Mesothelial cell of epicardium (in vitro differentiated cells): ENCODE results near the gene SEMA4D. TPM values are rescaled to one million over a fixed set of nuclear protein-coding genes. Genes with fewer than 3 reads are reported as not detected.

ENCODE experiments used
- DNase-seq, 2 experiments: peaks; one replicate each; pipeline ENCODE4 v3.0.0; 2021; ENCODE audit warnings: low spot score in 2 of 2; ENCODE audit not compliant: unreplicated experiment in 2 of 2
- H3K27ac Mint-ChIP-seq: 2 replicates; pipeline ENCODE4 v1.8.0; 2021; ENCODE audit warnings: mixed read lengths
- H3K27me3 Mint-ChIP-seq: 2 replicates; pipeline ENCODE4 v1.8.0; 2021; ENCODE audit warnings: low read depth, mixed read lengths
- H3K36me3 Mint-ChIP-seq: 2 replicates; pipeline ENCODE4 v1.8.0; 2021; ENCODE audit warnings: mixed read lengths
- H3K4me1 Mint-ChIP-seq: 2 replicates; pipeline ENCODE4 v1.8.0; 2021; ENCODE audit warnings: mixed read lengths
- H3K4me3 Mint-ChIP-seq: 2 replicates; pipeline ENCODE4 v1.8.0; 2021; ENCODE audit warnings: mild to moderate bottlenecking, moderate library complexity, mixed read lengths
- H3K9me3 Mint-ChIP-seq: 2 replicates; pipeline ENCODE4 v1.8.0; 2021; ENCODE audit warnings: mixed read lengths
- CTCF ChIP-seq: fragments of 200-600 bp; sonication (generic); IDR thresholded peaks from one replicate; pipeline ENCODE4 v1.5.0; 2021; ENCODE audit warnings: antibody characterized with exemption; ENCODE audit not compliant: unreplicated experiment
- total RNA-seq: library from RNA; stranded (reverse); gene quantifications from 3 replicates; pipeline ENCODE4 v1.2.1, GENCODE V29; 2021

Gene SEMA4D
- total RNA-seq, 1 donor from 2014 or later, result 44.7 TPM

GRCh38 chr9:89489548-89490530, 8.1 kb downstream of the SEMA4D start:
- no peak for DNase-seq
- Mint-ChIP-seq H3K36me3 (peaks cover 6% of the 10 kb centered on the region), H3K4me1 (peaks cover 3% of the 10 kb centered on the region), H3K27ac (no peak overlapping the region), H3K9me3 (peaks cover 12% of the 10 kb centered on the region), H3K4me3 (no peak overlapping the region), H3K27me3 (no peaks in the 10 kb centered on the region)
- no peak for TF ChIP-seq CTCF

GRCh38 chr9:89488936-89489335, 9.0 kb downstream of the SEMA4D start:
- H3K27ac Mint-ChIP-seq, result no peak overlapping the region
- peaks cover 6% of the 10 kb centered on the region for H3K36me3 Mint-ChIP-seq
- H3K4me3 Mint-ChIP-seq, result no peak overlapping the region
- H3K4me1 Mint-ChIP-seq, result peaks cover 3% of the 10 kb centered on the region
- no peak for TF ChIP-seq CTCF
- DNase-seq, result no peak
- H3K27me3 Mint-ChIP-seq, result no peaks in the 10 kb centered on the region
- peaks cover 12% of the 10 kb centered on the region for H3K9me3 Mint-ChIP-seq

GRCh38 chr9:89488131-89488530, 9.8 kb downstream of the SEMA4D start:
- peaks cover 12% of the 10 kb centered on the region for H3K9me3 Mint-ChIP-seq
- TF ChIP-seq CTCF, result no peak

GRCh38 chr9:89486681-89487080, 11.2 kb downstream of the SEMA4D start:
- Mint-ChIP-seq H3K4me3 (no peak overlapping the region), H3K36me3 (peaks cover 6% of the 10 kb centered on the region), H3K27me3 (no peaks in the 10 kb centered on the region), H3K4me1 (peaks cover 3% of the 10 kb centered on the region), H3K27ac (no peak overlapping the region), H3K9me3 (peaks cover 12% of the 10 kb centered on the region)
- TF ChIP-seq CTCF, result no peak
- DNase-seq, result no peak

More at GRCh38 chr9:89488131-89488530, 9.8 kb downstream of the SEMA4D start:
- Mint-ChIP-seq H3K4me3 (no peak overlapping the region), H3K27ac (no peak overlapping the region), H3K36me3 (peaks cover 6% of the 10 kb centered on the region), H3K27me3 (no peaks in the 10 kb centered on the region), H3K4me1 (peaks cover 3% of the 10 kb centered on the region)
- DNase-seq, result no peak

- DNase-seq, result no peak
- H3K4me3 Mint-ChIP-seq, result no peak overlapping the region
- no peaks in the 10 kb centered on the region for H3K27me3 Mint-ChIP-seq
- no peak for TF ChIP-seq CTCF
- peaks cover 12% of the 10 kb centered on the region for H3K9me3 Mint-ChIP-seq
- H3K27ac Mint-ChIP-seq, result no peak overlapping the region
- H3K36me3 Mint-ChIP-seq, result peaks cover 6% of the 10 kb centered on the region
- peaks cover 3% of the 10 kb centered on the region for H3K4me1 Mint-ChIP-seq
Measured at GRCh38 chr9:89484475-89485404, 13.2 kb downstream of the SEMA4D start.
